Measurements from ENCODE around the gene JAG2.
A peak's percentile ranks its signal among the peaks of the same experiment; 100 is the strongest.

The JAG2 gene

DNA sequence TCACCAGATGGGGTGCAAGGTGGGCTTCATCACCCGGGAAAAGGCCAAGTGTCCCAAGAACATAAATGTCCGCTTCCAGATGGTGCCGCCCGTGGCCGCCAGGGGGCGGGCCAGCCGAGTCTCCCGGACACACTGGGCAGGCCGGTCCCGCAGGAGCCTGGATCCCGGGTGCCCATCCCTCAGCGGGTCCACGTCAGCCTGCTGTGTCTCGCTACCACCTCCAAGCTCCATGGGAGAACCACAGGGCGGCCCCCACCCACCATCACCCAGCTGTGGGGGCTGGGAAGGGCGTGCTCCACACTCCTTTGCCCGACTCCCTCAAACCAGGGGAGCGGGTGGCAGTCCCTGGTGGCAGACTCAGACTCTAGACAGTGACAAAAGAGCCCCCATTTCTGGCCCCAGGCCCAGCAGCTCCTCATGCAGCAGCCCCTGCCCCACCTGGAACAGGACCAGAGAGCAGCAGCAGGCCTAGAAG lies 34.5 kb upstream of the JAG2 start:
- DNase-seq, result peak; percentile 84

DNA sequence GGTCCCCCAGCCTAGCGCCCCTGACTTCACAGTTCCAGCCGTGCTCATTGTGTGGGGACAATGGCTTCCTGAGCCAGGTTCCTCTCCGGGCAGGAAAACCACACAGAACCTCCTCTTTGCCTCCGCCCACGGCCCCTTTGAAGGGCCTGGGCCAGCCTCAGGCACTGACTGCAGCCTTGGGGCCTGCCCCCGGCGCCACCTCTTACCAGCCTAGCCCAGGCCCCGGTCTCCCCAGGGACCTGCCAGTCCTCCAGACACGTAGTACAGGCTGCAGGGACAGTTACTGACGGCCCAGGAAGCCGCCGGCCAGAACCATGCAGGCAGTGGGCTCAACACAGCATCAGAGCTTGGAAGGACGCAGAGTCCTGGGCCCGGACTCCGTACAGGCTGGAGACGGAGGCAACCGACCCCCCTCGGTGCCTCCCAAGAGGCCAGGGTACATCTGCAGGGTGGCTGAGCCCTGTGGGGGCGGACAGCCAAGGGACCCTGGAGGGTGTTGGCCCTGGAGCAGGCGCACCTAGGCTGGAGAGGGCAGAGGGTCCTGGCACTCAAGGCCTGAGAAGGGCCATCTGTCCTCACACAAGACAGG lies 33.4 kb upstream of the JAG2 start:
- DNase-seq, result peak; percentile 60

DNA sequence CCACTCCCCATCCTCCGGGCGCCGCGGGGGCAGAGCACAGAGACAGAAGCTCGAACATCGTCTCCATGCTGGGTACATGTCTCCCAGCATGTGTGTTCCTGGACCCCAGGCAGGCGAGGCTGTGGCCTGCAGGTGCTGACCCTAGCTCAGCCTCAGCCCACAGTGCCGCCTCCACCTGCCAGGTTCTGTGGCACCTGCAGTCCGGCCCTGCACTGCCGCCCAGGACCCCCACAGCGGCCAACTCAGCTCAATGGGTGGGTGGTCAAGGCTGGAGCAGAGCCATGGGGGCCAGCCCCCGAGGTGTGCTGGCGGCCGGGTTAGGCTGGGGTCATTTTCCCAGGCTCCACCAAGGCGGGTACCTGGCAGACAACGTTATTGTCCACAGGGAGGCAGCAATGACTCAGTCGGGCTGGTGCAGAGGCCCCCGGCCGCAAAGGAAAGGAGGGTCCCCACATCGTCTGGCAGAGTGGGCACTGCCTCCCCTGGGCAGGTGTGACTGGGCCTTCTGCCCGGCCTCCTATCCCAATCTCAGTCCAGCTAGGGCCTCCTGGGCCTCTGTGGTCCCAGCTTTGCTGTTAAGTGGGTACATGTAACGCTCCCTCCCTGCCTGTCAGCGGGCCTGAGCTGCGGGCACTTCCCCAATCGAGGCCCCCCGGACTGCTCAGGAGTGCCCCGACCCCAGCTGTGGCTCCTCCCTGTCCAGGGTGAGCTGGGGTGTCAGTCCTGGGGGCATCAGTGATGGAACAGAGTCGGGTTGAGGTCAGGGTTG lies 32.8 kb upstream of the JAG2 start:
- no peak for DNase-seq

DNA sequence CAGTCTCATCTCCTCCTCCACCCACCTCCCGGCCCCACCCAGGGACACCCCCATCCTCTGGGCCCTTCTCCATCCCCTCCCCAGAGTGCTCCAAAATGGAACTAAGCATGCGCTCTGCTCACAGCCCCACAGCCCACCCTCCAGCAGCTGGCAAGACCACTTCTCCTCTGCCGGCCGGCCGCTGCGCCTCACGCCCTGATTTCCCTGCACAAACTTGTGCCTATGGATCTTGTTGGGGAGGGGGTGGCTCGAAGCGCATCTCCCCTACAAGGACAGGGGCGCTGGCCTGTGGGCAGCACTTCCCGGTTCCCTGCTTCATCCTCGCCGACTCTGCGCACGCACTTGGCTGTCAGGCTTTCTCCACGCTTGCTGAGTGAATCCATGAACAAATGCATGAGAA lies 32.1 kb upstream of the JAG2 start:
- DNase-seq, result no peak

DNA sequence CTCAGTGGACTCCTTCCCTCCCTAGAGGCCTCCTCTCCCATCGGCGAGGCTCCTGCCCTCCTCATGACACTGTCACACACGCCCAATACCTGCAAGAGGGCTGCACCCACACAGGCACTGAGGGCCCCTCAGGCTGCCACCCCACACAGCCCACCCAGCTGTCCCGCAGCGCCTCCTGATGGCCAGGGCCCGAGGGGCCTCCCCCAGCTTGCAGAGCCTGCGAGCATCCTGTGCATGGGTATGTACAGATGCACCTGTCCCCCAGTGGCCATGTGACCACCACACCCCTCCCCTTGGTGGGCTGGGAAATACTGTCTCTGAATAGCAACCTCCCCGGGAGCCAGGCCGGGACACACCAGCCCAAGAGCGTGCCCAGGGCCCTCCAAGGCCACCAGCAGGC lies 31.5 kb upstream of the JAG2 start:
- DNase-seq, result no peak

DNA sequence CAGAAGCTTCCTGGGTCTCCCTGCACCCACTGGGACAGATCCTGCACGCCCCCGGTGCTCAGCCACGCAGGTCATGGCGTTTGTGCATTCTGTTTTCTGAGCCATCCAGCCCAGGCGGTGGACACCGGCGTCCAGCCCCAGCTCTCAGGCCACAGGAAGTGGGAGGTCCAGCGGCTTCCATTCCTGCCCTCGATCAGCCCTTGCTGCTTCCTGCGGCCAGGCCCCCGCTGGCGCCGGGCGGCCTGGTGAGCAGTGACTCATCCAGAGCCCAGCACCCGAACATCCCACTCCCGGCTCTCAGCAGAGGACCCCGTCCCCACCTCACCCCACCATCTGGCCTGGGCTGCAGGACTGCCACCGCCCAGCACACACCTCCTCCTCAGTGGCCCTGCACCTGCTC lies 30.5 kb upstream of the JAG2 start:
- DNase-seq, result no peak

DNA sequence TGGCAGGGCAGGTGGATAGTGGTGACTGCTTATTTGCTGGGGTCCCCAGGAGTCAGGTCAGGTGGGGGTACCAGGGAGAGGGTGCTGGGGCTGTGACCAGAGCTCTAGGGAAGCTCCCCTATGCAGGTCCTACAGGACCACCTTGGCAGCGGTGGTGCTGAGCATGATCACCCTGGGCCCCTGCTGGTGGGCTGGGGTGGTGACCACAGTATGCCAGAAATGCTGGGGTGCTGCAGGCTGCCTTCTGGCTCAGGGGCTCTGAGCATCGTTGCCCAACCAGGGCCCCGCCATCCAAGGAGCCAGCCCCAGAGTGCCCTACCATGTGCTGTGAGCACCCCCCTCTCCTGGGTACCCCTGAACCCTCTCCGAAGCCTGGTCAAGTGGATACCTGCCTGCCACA lies 30.0 kb upstream of the JAG2 start:
- DNase-seq, result no peak

DNA sequence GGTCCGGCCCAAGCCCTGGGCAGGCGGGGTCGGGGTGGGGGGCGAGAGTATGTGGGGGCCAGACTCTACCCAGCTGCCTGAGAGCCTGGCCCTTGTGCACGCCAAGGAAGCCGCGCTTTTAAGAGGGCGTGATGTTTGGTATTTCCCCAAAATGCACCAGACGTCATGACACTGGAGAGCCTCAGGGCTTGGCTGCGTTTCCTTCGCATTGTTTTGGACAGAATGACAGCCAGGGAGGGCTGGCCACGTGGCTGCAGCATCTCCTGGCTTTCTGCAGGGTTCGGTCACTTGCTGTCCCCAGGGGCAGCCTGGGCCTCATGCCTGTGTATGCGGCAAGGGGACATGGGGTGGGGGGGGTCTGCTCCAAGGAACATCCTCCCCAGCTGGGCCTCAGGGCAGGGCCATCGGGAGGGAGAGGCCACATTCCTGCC lies 28.6 kb upstream of the JAG2 start:
- DNase-seq, result no peak

DNA sequence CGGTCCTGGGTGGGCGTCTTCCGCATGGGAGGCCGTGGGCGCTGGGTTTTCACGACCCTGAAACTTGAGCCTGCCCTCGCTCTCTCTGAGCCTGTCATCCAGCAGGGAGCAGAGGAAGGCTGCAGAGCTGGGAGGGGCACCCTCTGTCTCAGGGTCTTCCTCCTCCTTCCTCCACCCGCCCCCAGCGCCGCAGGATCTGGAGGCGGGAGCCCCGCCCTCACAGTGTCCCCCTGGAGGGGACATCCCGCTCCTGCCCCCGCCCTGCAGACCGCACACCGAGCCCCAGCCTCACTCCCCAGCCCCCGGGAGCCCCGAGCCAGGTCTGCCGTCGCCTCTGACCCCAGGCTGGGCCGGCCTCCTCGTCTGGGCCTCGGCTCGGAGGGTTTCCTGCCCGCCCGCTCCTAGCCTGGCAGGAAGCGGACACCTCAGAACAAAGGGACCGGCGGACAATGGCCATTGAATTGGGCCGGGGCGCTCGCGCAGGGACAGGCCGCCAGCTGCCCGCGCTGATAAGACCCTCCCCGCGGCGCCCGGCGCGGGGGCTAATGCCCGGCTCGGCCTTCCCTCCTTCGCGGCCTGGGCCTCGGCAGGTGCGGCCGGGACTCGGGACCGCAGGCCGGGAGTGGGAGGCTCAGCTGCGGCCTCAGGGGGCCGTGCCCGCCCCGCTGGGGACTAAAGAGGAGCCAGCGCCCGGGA lies 27.8 kb upstream of the JAG2 start:
- DNase-seq, result no peak

DNA sequence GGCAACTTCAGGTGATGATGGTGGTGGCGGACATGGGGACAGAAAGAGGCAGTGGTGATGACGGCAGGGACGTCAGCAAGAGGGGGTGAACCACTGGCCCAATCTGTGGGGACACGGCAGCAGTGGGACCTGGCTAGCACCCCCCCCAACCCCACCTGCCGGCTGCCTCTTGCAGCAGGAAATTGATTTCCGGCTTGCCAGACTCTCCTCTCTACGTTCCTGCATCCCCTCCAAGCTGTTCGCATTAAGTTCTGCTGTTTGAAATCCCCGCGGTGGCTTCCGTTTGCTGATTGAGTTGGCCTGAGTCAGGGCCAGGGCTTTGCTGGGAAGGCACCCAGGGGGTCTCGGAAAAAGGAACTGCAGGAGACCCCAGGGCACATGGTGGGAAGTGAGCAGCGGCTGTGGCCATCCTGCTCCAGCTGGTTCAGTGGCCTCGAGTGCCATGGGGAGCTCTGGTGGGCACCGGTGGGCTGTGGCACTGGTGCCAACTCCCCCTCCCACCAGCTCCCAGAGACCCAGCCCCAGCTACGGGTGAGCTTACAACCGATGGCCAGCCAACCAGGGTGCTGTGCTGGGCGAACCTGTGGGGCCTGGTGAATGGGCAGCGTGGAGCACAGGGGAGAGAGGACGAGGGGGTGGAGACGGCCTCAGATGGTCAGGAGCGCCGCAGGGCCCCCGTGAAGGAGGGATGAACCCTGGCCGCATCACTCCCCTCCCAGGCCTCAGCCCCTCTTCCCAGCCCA lies 27.1 kb upstream of the JAG2 start:
- DNase-seq, result no peak

DNA sequence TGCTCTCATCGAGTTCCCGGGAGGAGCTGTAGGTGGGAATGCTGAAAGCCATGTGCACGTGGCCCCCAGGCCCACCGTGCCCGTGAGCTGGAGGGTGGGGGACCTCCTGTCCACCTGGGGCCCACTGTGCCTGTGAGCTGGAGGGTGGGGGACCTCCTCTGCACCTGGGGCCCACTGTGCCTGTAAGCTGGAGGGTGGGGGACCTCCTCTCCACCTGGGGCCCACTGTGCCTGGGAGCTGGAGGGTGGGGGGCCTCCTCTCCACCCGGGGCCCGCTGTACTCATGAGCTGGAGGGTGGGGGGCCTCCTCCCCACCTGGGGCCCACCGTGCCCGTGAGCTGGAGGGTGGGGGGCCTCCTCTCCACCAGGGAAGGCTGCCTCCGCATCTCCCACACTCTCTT lies 26.5 kb upstream of the JAG2 start:
- DNase-seq, result no peak

DNA sequence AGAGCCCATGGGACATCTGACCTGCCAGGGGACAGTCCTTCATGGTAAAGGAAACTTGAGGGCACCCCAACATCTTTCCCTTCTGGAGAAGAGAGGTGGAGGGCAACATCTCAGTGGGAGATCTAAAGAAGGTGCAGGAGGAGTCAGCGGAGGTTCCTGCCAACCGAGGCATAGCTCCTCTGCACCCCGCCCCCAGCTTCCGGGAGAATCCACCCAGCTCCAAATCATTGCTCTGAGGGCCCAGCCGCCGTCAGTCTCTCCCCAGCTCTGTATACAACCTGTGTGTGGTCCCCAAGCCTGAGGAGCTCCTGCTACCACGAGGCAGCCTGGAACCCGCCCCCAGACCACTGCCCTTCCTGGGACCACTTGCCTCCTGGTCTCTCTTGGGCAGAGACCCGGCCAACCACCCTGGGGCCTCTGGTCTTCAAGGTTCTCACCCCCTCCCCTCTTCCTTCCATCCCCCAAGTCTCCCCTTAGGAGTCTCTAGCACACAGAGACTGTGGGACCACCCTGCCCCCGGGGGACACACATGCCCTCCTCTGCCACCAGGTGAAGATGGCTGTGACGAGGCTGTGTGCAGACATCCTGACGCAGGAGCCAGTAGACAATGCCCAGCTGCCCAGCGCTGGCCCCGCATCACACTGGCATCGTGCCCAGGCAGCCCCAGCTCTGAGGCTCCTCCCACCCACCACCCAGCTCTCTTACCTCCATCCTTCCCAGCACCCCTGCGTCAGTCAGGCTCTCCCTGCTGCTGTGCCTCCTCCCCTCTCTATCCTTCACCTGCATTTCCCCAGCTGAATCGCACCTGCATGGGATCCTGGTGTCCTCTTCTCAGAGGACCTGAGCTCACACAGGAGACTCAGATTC lies 25.6 kb upstream of the JAG2 start:
- DNase-seq, result peak; percentile 55

DNA sequence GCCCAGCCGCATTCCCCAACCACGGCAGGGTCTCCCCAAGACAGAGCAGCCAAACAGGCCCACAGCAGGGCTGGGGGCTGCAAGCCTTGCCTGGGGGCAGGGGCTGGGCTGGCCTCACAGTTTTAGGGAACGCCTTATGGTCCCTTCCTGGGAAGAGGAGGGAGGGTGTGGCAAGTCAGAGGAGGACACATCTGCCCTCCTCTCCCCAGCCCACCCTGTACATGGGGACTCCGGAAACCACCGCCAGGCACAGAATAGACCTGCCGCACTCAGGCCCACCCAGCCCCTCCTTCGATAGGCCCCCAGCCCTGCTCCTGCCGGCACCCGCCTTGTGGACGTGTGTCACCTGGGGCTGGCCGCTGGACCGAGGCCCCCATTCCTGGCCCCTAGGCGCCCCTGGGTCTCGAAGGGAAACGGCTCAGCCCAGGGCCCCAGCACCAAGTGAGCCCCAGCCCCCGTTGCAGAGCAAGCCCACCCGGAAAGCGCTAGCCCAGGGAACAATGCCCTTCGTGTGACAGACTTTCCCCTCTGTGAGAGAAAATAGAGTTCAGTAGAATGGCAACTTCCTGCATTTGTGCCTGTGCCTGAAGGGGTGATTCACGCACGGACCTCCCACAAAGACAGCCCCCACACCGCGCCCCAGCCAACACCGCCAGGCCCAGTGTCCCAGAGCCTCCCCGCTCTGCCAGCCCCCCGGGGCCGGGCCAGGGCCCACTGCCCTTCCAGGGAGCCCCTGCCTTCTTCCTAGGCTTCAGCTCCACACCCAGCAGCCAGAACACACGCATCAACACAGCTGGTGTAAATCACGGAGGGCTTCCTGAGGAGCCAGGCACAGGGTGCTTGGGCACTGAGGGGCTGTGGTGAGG lies 24.5 kb upstream of the JAG2 start:
- peak; percentile 56 for DNase-seq

DNA sequence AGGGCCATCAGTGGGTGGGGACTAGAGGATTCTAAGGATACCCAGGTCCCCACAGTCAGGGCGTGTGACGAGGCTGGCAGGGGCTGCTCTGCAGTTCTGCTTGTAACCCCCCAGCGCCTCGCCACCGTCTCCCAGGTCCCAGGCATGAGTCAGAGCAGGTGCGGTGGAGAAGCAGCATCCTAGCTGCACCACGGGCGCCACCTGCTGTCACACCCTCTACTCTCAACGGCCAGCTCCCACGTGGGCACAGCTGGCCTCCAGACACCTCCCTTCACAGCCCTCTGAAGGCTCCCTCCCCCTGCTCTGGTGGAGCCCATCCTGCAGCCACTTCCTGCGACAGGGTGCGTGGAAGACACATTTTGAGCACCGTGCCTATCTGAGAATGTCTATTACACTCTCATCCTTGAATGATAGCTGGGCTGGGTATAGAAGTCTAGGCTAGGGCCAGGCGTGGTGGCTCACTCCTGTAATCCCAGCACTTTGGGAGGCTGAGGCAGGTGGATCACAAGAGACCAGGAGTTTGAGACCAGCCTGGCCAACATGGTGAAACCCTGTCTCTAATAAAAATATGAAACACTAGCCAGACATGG lies 19.5 kb upstream of the JAG2 start:
- DNase-seq, result no peak

DNA sequence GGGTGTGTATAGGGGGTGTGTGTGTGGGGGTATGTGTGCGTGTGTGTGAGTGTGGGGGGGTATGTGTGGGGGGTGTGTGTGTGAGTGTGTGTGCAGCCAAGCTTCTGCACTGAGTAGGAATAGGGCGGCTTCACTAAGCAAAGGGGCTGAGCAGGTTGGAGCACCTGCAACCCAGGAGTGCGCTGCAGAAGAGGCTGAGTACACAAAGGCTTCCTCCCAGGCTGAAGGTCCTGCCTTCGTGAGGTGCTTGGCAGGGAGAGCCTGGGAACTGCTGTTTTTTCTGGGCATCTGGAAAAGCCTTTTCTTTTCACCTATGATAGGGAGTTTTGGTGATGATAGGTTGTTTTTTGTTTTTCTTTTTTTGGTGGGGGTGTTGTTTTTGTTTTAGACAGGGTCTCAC lies 18.5 kb upstream of the JAG2 start:
- no peak for DNase-seq

DNA sequence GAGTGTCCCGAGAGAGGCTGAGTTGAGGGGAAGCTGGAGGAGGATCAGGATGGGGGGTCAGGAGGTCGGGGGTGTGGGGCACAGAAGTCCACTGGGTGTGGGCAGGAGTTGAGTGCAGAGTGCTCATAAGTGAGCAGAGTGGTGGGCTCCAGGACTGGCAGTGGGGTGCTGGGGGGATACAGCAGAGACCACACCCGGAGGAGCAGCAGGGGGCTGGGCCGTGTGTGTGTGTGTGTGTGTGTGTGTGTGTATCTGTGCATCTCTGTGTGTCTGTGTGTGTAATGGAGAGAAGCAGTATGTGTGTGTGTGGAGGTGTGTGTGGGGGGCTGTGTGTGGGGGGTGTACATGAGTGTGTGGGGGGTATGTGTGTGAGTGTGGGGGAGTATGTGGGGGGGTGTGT lies 17.4 kb upstream of the JAG2 start:
- no peak for DNase-seq

DNA sequence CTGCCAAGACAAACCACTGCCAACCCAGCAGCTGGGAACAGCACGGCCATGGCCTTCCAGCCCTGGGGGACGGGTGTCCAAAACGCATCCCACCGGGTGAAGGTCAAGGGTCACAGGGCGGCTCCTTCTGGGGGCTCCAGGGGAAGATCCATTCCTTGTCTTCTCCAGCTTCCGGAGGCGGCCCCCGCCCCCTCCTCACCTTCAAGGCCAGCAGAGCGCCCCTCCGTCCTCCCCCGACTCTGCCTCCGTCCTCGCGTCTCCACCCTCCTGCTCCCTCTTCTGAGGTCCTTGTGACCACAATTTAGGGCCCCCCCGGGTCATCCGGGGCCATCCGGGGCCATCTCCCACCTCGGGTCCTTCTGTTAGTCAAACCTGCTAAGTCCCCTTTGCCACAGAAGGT lies 16.4 kb upstream of the JAG2 start:
- no peak for DNase-seq

DNA sequence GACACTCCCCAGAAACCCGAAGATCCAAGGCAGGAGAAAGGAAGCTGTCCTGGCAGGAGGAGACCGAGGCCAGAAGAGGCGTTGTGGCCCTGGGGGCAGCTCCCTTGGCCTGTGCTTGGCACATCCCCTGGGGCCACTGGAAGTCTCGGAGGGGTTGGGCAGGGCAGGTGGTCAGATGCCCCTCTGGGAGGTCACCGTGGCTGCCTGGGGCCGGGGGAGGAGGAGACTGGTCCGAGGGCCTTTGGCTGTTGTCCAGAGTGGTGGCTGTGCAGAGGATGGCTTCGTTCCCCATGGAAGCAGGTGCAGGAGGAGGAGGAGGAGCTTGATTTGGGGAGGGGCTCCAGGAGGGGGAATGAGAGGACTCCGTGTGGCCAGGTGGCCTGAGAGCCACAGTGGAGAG lies 15.9 kb upstream of the JAG2 start:
- no peak for DNase-seq

DNA sequence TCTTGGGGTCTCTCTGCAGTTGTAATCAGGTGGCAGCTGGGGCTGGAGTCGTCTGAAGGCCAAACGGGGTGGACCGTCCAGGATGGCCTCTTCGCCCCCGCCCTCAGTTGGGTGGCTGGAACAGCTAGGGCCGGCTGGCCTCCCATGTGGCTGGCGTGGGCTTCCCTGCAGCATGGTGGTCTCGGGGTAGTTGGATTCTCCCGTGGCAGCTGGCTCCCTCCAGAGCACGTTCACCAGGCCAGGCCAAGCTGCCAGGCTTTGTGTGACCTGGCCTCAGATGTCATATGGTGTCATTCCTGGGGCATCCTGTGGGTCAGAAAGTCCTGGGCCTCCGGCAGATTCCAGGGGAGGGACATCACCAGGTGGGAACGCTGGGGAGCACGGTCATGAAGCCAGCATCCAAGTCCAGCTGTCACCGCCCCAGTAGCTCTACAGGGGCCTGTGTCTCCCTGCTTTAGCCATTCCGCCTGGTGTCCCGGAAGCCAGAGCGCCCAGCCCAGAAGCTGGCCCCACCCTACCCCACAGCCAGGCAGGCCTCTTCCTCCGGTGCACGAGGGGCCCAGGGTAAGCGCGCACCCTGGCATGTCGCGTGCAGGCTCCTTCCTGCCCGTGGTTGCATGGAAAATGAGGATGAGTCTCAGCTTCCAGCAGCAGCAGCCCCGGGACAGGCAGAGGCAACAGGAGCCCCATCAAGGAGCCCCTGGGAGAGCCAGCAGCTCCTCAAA lies 13.9 kb upstream of the JAG2 start:
- DNase-seq, result no peak

DNA sequence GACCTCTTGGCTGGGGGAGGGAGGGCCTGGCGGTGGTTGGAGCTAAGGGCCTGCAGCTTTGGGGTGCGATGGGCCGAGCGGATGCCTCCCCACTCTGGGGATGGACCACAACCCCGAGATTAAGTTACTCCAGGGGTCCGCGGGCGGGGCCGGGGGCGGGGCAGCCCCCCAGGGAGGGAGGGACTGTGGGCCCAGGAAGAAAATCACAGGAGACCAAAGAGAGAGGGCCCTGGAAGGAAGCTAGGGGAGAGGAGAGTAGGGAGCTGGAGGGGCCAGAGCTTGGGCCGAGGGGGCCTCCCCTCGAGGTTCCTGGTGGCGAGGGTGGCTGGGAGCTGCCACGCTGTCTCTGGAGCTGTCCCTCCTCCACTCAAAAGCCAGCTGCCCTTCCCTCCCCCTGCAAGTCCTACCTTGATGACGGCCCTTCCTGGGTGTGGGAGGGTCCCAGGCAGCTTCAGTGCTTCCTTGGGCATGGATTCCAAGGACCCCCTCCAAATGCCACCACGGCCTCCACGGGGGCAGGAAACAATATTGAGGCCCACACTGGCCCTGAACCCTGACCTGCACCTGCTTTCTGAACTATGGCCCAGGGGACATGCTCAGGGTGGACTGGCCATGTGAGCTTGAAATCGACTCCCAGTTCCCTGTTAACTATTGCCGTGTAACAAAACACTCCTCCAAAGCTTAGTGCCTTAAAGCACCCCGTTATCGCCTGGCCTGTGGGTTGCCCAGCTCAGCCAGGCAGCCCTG lies 13.1 kb upstream of the JAG2 start:
- DNase-seq, result no peak
